HepG2 (cell line): Measurements from ENCODE around the gene VWA3A. TPM values are rescaled to one million over a fixed set of nuclear protein-coding genes. Genes with fewer than 3 reads are reported as not detected.

Experiments
- ATAC-seq: fragments of 200-7000 bp; cut with Tn5 transposase; 3 replicates; pipeline ENCODE4 v1.9.1; 2020; ENCODE audit warnings: mild to moderate bottlenecking, moderate library complexity
- BruUV-seq: library from RNA; stranded (reverse); fragments of 400-500 nt; replicated peaks from 2 replicates; lab custom pipeline; 2021; lab: Mats Ljungman, UMichigan
- CTCF ChIA-PET: fragments of 300-600 bp; formaldehyde crosslinking; extraction: SDS; loops from one replicate; lab custom pipeline; 2021; ENCODE audit warnings: low total read pairs, inconsistent platforms, low intra/inter-chr PET ratio; lab: Yijun Ruan, JAX
- POLR2A ChIA-PET: fragments of 350-600 bp; sonication (Branson Sonifier 250); formaldehyde crosslinking; loops from one replicate; lab custom pipeline; 2020; ENCODE audit warnings: antibody characterized with exemption, inconsistent platforms; lab: Yijun Ruan, JAX
- DNase-seq: peaks from one replicate; pipeline ENCODE4 v3.0.0-alpha.2; 2015; ENCODE audit warnings: low spot score
- FAIRE-seq: peaks from 3 replicates; lab custom pipeline; 2011; peaks lifted over from hg19 to GRCh38; lab: Jason Lieb, UNC
- H2AFZ ChIP-seq: one replicate; pipeline ENCODE4 v1.6.1; 2011; ENCODE audit warnings: low read length, inconsistent platforms
- H3K27ac ChIP-seq: fragments of 300-600 bp; 3 replicates; pipeline ENCODE4 v1.8.0; 2011; ENCODE audit warnings: mixed run types, mild to moderate bottlenecking, mixed read lengths, low read length, inconsistent platforms; ENCODE audit not compliant: insufficient read depth; ENCODE audit errors: extremely low read length
- H3K27me3 ChIP-seq, 2 experiments: fragments of 200-600 bp in 1 of 2; 2 replicates in 1 of 2; 3 replicates in 1 of 2; pipeline versions ENCODE4 v1.6.0 to v1.8.0; 2011; ENCODE audit warnings: low read length in 2 of 2, mild to moderate bottlenecking in 2 of 2, moderate library complexity in 2 of 2, inconsistent platforms in 1 of 2; ENCODE audit not compliant: insufficient read depth in 2 of 2, control insufficient read depth in 1 of 2
- H3K36me3 ChIP-seq, 2 experiments: fragments of 200-600 bp in 1 of 2; replicated peaks in 1 of 2; 2 replicates in 1 of 2; 3 replicates in 1 of 2; pipeline versions ENCODE4 v1.5.1 to v1.8.0; 2011; ENCODE audit warnings: low read length in 2 of 2, inconsistent platforms in 1 of 2; ENCODE audit not compliant: insufficient read depth in 2 of 2, control insufficient read depth in 1 of 2
- H3K4me1 ChIP-seq: 2 replicates; pipeline ENCODE4 v1.5.1; 2012; ENCODE audit warnings: low read length, inconsistent platforms; ENCODE audit not compliant: insufficient read depth
- H3K4me2 ChIP-seq: 2 replicates; pipeline ENCODE4 v1.6.0; 2011; ENCODE audit warnings: low read depth, low read length, inconsistent platforms
- H3K4me3 ChIP-seq, 3 experiments: fragments of 200-600 bp in 1 of 3; sonication (generic), shearing (Covaris generic) in 1 of 3; replicated peaks in 1 of 3; 2 replicates each; pipeline ENCODE4 v1.5.1; 2011 to 2016; ENCODE audit warnings: low read length in 3 of 3, inconsistent platforms in 2 of 3, low read depth in 2 of 3, mild to moderate bottlenecking in 2 of 3, control low read depth in 1 of 3, mixed read lengths in 1 of 3; ENCODE audit not compliant: insufficient read depth in 1 of 3
- H3K79me2 ChIP-seq: one replicate; pipeline ENCODE4 v1.6.1; 2011; ENCODE audit warnings: low read length, inconsistent platforms; ENCODE audit not compliant: insufficient read depth
- H3K9ac ChIP-seq: 2 replicates; pipeline ENCODE4 v1.6.0; 2011; ENCODE audit warnings: mild to moderate bottlenecking, low read depth, low read length, inconsistent platforms; ENCODE audit not compliant: insufficient read depth
- H3K9me3 ChIP-seq: 2 replicates; pipeline ENCODE4 v1.5.1; 2012; ENCODE audit warnings: mild to moderate bottlenecking, low read length
- H4K20me1 ChIP-seq: 2 replicates; pipeline ENCODE4 v1.6.0; 2011; ENCODE audit warnings: inconsistent platforms, mild to moderate bottlenecking, low read length, moderate library complexity; ENCODE audit not compliant: insufficient read depth
- CREM ChIP-seq, 2 experiments: sonication (generic) in 1 of 2; formaldehyde crosslinking in 1 of 2; IDR thresholded peaks; 2 replicates each; pipeline versions ENCODE4 v1.4.0 to v1.6.1; 2016 to 2020; ENCODE audit warnings: antibody characterized with exemption in 1 of 2, mild to moderate bottlenecking in 1 of 2, missing genetic modification reagents in 1 of 2
- HCFC1 ChIP-seq: fragments of 150-350 bp; IDR thresholded peaks from 2 replicates; pipeline ENCODE4 v1.6.1; 2014; ENCODE audit warnings: low read depth, low read length
- NAIF1 ChIP-seq: sonication (generic); formaldehyde crosslinking; IDR thresholded peaks from 2 replicates; pipeline ENCODE4 v1.5.0; 2020; ENCODE audit warnings: mild to moderate bottlenecking, missing genetic modification reagents, borderline replicate concordance
- SATB2 ChIP-seq: sonication (generic); formaldehyde crosslinking; IDR thresholded peaks from 2 replicates; pipeline ENCODE4 v1.5.0; 2020; ENCODE audit warnings: missing genetic modification reagents
- SMC3 ChIP-seq: IDR thresholded peaks from 2 replicates; pipeline ENCODE4 v1.6.1; 2011; ENCODE audit warnings: low read length, improper control_type of control experiment
- ZFP36L2 ChIP-seq: sonication (generic); formaldehyde crosslinking; IDR thresholded peaks from 2 replicates; pipeline ENCODE4 v1.4.0; 2020; ENCODE audit warnings: missing genetic modification reagents
- ZNF354B ChIP-seq: sonication (generic); formaldehyde crosslinking; IDR thresholded peaks from 2 replicates; pipeline ENCODE4 v1.8.0; 2022; ENCODE audit warnings: mild to moderate bottlenecking, missing genetic modification reagents
- ZNF615 ChIP-seq: sonication (generic); formaldehyde crosslinking; IDR thresholded peaks from 2 replicates; pipeline ENCODE4 v1.5.0; 2020; ENCODE audit warnings: mild to moderate bottlenecking, missing genetic modification reagents, borderline replicate concordance
- ZNF629 ChIP-seq: sonication (generic); formaldehyde crosslinking; conservative IDR thresholded peaks from 2 replicates; pipeline ENCODE4 v1.5.0; 2020; ENCODE audit warnings: missing genetic modification reagents
- ZNF776 ChIP-seq: sonication (generic); formaldehyde crosslinking; IDR thresholded peaks from 2 replicates; pipeline ENCODE4 v1.4.0; 2020; ENCODE audit warnings: mild to moderate bottlenecking, missing genetic modification reagents
- ZNF83 ChIP-seq: sonication (generic); formaldehyde crosslinking; IDR thresholded peaks from 2 replicates; pipeline ENCODE4 v1.4.0; 2020; ENCODE audit warnings: missing genetic modification reagents, mild to moderate bottlenecking, borderline replicate concordance
- WGBS: methylation state at CpG from one replicate; pipeline ENCODE4 v1.1.6; 2017; ENCODE audit warnings: low lambda C conversion rate; 5-methylcytosine and 5-hydroxymethylcytosine counted together
- in situ Hi-C: cut with HindIII; loops from 2 replicates; pipeline ENCODE4 v1.10.0; 2017; ENCODE audit warnings: low pct_unique_long_range_greater_than_20kb; ENCODE audit not compliant: extremely low pct_ligation_motif_present
- intact Hi-C: fragments of 100-400 bp; cut with micrococcal nuclease; formaldehyde crosslinking; loops from one replicate; pipeline ENCODE4 v1.10.0; 2022; ENCODE audit not compliant: unreplicated experiment
- polyA plus RNA-seq, 8 experiments: library from polyadenylated mRNA; depleted of rRNA in 3 of 8; stranded (reverse) in 7 of 8; unstranded in 1 of 8; fragments of >200 nt; fragmentation: Illumina TruSeq in 4 of 8; extraction: Trizol in 4 of 8; gene quantifications; 2 replicates each; pipeline versions ENCODE4 v1.2.1 to v1.2.3, GENCODE V29; 2011 to 2016; ENCODE audit warnings: low read depth in 4 of 8, missing spikeins in 1 of 8, mixed read lengths in 1 of 8; ENCODE audit not compliant: insufficient read depth in 1 of 8
- total RNA-seq, 5 experiments: library from RNA; depleted of rRNA; stranded (reverse); fragments of >200 nt; fragmentation: Illumina TruSeq; extraction: Trizol; gene quantifications; 2 replicates each; pipeline ENCODE4 v1.2.3, GENCODE V29; 2016; ENCODE audit warnings: low read depth in 1 of 5
- TF ChIP-seq, protein P1 (sequence below): sonication (generic); formaldehyde crosslinking; IDR thresholded peaks from 2 replicates; pipeline ENCODE4 v1.4.0; 2020; ENCODE audit warnings: missing genetic modification reagents
- TF ChIP-seq, protein P2 (sequence below): sonication (generic); formaldehyde crosslinking; IDR thresholded peaks from 2 replicates; pipeline ENCODE4 v1.5.0; 2020; ENCODE audit warnings: missing genetic modification reagents, mild to moderate bottlenecking, borderline replicate concordance
- TF ChIP-seq, protein P3 (sequence below): sonication (generic); formaldehyde crosslinking; IDR thresholded peaks from 2 replicates; pipeline ENCODE4 v1.4.0; 2020; ENCODE audit warnings: mild to moderate bottlenecking, missing genetic modification reagents
- TF ChIP-seq, protein P4 (sequence below): IDR thresholded peaks from 2 replicates; pipeline ENCODE4 v1.6.1; 2016; ENCODE audit warnings: low read depth, borderline replicate concordance

The VWA3A gene
- total and polyA plus RNA-seq, 2 of the 13 experiments (the other 11 are each of a cell fraction or from before 2014, with no cell fraction given), result 0.03 to 0.07 TPM

DNA sequence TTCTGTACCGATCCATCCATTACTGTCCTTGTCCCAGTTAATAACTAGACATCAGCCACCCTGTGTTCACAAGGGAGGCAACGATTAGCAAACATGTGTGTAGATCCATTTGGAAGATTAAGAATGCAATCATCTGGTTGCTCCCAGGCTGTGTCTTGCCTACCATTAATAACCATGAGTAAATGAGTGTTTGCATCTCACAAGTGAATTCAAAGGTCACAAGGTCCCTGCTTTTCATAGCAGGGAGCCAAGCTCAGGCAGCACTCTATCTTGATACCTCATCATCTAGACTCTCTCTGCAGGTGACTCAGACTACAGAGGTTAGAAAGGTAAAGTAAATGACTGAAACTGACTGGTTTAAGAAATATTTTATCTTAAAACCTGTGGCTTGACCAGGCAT is 25.3 kb downstream of the VWA3A start:
- Histone ChIP-seq H4K20me1 (no peaks in the 10 kb centered on the region), H3K36me3 (no peaks in the 10 kb centered on the region), H3K9ac (no peak overlapping the region), H3K27ac (no peak overlapping the region), H2AFZ (no peak overlapping the region), H3K9me3 (no peaks in the 10 kb centered on the region), H3K4me2 (no peak overlapping the region), H3K27me3 (peaks cover 0 to 2% of the 10 kb centered on the region in 2 experiments; a peak in 1 of 5 replicates), H3K4me1 (no peaks in the 10 kb centered on the region), H3K79me2 (no peaks in the 10 kb centered on the region), H3K4me3 (no peak overlapping the region)
- WGBS, result 47% methylated on average over 2 of the region's 2 CpGs
- ChIA-PET CTCF (no interaction called here), POLR2A (no interaction called here)
- no peak for FAIRE-seq
- peak; percentile 19; the same call in 1 of the 3 replicates for ATAC-seq
- in situ Hi-C loops, result no loop called here
- no peak for DNase-seq
- TF ChIP-seq, protein P1, sequence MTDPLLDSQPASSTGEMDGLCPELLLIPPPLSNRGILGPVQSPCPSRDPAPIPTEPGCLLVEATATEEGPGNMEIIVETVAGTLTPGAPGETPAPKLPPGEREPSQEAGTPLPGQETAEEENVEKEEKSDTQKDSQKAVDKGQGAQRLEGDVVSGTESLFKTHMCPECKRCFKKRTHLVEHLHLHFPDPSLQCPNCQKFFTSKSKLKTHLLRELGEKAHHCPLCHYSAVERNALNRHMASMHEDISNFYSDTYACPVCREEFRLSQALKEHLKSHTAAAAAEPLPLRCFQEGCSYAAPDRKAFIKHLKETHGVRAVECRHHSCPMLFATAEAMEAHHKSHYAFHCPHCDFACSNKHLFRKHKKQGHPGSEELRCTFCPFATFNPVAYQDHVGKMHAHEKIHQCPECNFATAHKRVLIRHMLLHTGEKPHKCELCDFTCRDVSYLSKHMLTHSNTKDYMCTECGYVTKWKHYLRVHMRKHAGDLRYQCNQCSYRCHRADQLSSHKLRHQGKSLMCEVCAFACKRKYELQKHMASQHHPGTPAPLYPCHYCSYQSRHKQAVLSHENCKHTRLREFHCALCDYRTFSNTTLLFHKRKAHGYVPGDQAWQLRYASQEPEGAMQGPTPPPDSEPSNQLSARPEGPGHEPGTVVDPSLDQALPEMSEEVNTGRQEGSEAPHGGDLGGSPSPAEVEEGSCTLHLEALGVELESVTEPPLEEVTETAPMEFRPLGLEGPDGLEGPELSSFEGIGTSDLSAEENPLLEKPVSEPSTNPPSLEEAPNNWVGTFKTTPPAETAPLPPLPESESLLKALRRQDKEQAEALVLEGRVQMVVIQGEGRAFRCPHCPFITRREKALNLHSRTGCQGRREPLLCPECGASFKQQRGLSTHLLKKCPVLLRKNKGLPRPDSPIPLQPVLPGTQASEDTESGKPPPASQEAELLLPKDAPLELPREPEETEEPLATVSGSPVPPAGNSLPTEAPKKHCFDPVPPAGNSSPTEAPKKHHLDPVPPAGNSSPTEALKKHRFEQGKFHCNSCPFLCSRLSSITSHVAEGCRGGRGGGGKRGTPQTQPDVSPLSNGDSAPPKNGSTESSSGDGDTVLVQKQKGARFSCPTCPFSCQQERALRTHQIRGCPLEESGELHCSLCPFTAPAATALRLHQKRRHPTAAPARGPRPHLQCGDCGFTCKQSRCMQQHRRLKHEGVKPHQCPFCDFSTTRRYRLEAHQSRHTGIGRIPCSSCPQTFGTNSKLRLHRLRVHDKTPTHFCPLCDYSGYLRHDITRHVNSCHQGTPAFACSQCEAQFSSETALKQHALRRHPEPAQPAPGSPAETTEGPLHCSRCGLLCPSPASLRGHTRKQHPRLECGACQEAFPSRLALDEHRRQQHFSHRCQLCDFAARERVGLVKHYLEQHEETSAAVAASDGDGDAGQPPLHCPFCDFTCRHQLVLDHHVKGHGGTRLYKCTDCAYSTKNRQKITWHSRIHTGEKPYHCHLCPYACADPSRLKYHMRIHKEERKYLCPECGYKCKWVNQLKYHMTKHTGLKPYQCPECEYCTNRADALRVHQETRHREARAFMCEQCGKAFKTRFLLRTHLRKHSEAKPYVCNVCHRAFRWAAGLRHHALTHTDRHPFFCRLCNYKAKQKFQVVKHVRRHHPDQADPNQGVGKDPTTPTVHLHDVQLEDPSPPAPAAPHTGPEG (CRISPR knock-in tag), result no peak
- TF ChIP-seq ZFP36L2 (CRISPR knock-in tag) (no peak), ZNF776 (CRISPR knock-in tag) (no peak), ZNF83 (no peak), ZNF354B (CRISPR knock-in tag) (no peak), ZNF629 (CRISPR knock-in tag) (no peak), NAIF1 (no peak), ZNF615 (CRISPR knock-in tag) (no peak), SATB2 (CRISPR knock-in tag) (no peak), HCFC1 (no peak), CREM (IDR thresholded peaks at IDR 0.05) (no peak), CREM (CRISPR knock-in tag; IDR thresholded peaks at IDR 0.05) (no peak), SMC3 (no peak)
- TF ChIP-seq, protein P2, sequence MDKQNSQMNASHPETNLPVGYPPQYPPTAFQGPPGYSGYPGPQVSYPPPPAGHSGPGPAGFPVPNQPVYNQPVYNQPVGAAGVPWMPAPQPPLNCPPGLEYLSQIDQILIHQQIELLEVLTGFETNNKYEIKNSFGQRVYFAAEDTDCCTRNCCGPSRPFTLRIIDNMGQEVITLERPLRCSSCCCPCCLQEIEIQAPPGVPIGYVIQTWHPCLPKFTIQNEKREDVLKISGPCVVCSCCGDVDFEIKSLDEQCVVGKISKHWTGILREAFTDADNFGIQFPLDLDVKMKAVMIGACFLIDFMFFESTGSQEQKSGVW (CRISPR knock-in tag), result no peak
- TF ChIP-seq, protein P3, sequence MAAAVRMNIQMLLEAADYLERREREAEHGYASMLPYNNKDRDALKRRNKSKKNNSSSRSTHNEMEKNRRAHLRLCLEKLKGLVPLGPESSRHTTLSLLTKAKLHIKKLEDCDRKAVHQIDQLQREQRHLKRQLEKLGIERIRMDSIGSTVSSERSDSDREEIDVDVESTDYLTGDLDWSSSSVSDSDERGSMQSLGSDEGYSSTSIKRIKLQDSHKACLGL (CRISPR knock-in tag), result no peak
- TF ChIP-seq, protein P4, sequence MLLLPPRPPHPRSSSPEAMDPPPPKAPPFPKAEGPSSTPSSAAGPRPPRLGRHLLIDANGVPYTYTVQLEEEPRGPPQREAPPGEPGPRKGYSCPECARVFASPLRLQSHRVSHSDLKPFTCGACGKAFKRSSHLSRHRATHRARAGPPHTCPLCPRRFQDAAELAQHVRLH (CRISPR knock-in tag), result no peak
- intact Hi-C loops, result no loop called here
- BruUV-seq, result no TSS peak
